Measurements from ENCODE around the gene TPRG1L.

DNA sequence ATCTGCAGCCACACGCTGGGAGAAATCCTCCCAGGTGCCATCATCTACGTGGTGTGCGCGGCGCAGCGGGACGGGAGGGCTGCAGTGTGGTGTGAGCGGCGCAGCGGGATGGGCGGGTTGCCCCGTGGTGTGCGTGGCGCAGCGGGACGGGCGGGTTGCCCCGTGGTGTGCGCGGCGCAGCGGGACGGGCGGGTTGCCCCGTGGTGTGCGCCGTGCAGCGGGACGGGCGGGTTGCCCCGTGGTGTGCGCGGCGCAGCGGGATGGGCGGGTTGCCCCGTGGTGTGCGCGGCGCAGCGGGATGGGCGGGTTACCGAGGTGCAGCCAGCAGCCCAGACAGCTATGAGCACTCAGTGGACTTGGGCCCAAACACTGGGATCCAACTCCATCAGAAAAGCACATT, 20.4 kb downstream of the TPRG1L start:
- TF ChIP-seq, protein P1, sequence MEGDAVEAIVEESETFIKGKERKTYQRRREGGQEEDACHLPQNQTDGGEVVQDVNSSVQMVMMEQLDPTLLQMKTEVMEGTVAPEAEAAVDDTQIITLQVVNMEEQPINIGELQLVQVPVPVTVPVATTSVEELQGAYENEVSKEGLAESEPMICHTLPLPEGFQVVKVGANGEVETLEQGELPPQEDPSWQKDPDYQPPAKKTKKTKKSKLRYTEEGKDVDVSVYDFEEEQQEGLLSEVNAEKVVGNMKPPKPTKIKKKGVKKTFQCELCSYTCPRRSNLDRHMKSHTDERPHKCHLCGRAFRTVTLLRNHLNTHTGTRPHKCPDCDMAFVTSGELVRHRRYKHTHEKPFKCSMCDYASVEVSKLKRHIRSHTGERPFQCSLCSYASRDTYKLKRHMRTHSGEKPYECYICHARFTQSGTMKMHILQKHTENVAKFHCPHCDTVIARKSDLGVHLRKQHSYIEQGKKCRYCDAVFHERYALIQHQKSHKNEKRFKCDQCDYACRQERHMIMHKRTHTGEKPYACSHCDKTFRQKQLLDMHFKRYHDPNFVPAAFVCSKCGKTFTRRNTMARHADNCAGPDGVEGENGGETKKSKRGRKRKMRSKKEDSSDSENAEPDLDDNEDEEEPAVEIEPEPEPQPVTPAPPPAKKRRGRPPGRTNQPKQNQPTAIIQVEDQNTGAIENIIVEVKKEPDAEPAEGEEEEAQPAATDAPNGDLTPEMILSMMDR (conservative IDR thresholded peaks at IDR 0.05; ENCODE audit: low read depth in 2 of 2), result no peak
- TF ChIP-seq EZH2 (IDR thresholded peaks at IDR 0.05; ENCODE audit: low read depth, unreplicated experiment) (no peak), CREB1 (CRISPR knock-in tag; IDR thresholded peaks at IDR 0.05; ENCODE audit: low read depth) (no peak), POLR2AphosphoS5 (IDR thresholded peaks at IDR 0.05; ENCODE audit: low read depth) (no peak)
- TF ChIP-seq, protein P2, sequence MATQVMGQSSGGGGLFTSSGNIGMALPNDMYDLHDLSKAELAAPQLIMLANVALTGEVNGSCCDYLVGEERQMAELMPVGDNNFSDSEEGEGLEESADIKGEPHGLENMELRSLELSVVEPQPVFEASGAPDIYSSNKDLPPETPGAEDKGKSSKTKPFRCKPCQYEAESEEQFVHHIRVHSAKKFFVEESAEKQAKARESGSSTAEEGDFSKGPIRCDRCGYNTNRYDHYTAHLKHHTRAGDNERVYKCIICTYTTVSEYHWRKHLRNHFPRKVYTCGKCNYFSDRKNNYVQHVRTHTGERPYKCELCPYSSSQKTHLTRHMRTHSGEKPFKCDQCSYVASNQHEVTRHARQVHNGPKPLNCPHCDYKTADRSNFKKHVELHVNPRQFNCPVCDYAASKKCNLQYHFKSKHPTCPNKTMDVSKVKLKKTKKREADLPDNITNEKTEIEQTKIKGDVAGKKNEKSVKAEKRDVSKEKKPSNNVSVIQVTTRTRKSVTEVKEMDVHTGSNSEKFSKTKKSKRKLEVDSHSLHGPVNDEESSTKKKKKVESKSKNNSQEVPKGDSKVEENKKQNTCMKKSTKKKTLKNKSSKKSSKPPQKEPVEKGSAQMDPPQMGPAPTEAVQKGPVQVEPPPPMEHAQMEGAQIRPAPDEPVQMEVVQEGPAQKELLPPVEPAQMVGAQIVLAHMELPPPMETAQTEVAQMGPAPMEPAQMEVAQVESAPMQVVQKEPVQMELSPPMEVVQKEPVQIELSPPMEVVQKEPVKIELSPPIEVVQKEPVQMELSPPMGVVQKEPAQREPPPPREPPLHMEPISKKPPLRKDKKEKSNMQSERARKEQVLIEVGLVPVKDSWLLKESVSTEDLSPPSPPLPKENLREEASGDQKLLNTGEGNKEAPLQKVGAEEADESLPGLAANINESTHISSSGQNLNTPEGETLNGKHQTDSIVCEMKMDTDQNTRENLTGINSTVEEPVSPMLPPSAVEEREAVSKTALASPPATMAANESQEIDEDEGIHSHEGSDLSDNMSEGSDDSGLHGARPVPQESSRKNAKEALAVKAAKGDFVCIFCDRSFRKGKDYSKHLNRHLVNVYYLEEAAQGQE (IDR thresholded peaks at IDR 0.05; ENCODE audit: unreplicated experiment), result no peak
- TF ChIP-seq, protein P3, sequence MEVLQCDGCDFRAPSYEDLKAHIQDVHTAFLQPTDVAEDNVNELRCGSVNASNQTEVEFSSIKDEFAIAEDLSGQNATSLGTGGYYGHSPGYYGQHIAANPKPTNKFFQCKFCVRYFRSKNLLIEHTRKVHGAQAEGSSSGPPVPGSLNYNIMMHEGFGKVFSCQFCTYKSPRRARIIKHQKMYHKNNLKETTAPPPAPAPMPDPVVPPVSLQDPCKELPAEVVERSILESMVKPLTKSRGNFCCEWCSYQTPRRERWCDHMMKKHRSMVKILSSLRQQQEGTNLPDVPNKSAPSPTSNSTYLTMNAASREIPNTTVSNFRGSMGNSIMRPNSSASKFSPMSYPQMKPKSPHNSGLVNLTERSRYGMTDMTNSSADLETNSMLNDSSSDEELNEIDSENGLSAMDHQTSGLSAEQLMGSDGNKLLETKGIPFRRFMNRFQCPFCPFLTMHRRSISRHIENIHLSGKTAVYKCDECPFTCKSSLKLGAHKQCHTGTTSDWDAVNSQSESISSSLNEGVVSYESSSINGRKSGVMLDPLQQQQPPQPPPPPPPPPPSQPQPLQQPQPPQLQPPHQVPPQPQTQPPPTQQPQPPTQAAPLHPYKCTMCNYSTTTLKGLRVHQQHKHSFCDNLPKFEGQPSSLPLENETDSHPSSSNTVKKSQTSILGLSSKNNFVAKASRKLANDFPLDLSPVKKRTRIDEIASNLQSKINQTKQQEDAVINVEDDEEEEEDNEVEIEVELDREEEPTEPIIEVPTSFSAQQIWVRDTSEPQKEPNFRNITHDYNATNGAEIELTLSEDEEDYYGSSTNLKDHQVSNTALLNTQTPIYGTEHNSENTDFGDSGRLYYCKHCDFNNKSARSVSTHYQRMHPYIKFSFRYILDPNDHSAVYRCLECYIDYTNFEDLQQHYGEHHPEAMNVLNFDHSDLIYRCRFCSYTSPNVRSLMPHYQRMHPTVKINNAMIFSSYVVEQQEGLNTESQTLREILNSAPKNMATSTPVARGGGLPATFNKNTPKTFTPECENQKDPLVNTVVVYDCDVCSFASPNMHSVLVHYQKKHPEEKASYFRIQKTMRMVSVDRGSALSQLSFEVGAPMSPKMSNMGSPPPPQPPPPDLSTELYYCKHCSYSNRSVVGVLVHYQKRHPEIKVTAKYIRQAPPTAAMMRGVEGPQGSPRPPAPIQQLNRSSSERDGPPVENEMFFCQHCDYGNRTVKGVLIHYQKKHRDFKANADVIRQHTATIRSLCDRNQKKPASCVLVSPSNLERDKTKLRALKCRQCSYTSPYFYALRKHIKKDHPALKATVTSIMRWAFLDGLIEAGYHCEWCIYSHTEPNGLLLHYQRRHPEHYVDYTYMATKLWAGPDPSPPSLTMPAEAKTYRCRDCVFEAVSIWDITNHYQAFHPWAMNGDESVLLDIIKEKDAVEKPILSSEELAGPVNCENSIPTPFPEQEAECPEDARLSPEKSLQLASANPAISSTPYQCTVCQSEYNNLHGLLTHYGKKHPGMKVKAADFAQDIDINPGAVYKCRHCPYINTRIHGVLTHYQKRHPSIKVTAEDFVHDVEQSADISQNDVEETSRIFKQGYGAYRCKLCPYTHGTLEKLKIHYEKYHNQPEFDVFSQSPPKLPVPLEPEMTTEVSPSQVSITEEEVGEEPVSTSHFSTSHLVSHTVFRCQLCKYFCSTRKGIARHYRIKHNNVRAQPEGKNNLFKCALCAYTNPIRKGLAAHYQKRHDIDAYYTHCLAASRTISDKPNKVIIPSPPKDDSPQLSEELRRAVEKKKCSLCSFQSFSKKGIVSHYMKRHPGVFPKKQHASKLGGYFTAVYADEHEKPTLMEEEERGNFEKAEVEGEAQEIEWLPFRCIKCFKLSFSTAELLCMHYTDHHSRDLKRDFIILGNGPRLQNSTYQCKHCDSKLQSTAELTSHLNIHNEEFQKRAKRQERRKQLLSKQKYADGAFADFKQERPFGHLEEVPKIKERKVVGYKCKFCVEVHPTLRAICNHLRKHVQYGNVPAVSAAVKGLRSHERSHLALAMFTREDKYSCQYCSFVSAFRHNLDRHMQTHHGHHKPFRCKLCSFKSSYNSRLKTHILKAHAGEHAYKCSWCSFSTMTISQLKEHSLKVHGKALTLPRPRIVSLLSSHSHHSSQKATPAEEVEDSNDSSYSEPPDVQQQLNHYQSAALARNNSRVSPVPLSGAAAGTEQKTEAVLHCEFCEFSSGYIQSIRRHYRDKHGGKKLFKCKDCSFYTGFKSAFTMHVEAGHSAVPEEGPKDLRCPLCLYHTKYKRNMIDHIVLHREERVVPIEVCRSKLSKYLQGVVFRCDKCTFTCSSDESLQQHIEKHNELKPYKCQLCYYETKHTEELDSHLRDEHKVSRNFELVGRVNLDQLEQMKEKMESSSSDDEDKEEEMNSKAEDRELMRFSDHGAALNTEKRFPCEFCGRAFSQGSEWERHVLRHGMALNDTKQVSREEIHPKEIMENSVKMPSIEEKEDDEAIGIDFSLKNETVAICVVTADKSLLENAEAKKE (CRISPR knock-in tag; IDR thresholded peaks at IDR 0.05), result no peak
